SKM-1 treated with dmso at 0.1 percent for 144 hours (cell line): ENCODE measurements around the gene APOL3.
"Not testable (repeated sequence)": the region's sequence is repeated elsewhere in the genome, so short reads cannot be mapped to it uniquely, and the experiment has no call there.

Source experiments
- DNase-seq: peaks from one replicate; lab custom pipeline; 2025; ENCODE audit not compliant: unreplicated experiment; lab: John Stamatoyannopoulos, UW

Gene APOL3

GRCh38 chr22:36160499-36160942 lies at the start of gene APOL3:
Gene APOL3, minus strand, starts transcription at chr22:36160755. Its CDS starts 11,700 bp downstream, at chr22:36149055.
- no peak for DNase-seq

- DNase-seq, result no peak
These were observed 49.7 kb upstream of the APOL3 start for GRCh38 chr22:36210224-36210623.

- not testable (repeated sequence) for DNase-seq
These were observed 48.9 kb upstream of the APOL3 start for GRCh38 chr22:36209488-36209908.

DNA sequence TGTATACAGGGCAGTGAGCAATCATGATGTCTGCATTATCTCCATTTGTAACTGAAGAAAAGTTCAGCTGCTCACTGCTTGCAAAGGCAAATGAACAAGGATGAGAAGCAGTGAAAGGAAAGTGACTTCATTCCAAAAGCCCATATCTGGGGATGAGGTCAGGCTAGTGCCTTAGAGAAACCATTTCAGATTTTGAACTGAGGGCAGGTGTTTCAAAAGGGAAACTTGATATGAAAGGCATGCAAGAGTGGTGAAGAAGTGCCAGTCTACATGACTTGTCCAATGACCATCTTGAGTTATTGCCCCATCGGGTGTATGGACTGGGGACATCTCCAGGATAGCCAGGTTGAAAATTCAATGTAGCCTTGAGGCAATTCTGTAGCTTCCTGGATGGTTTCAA lies 48.4 kb upstream of the APOL3 start:
- no peak for DNase-seq

DNA sequence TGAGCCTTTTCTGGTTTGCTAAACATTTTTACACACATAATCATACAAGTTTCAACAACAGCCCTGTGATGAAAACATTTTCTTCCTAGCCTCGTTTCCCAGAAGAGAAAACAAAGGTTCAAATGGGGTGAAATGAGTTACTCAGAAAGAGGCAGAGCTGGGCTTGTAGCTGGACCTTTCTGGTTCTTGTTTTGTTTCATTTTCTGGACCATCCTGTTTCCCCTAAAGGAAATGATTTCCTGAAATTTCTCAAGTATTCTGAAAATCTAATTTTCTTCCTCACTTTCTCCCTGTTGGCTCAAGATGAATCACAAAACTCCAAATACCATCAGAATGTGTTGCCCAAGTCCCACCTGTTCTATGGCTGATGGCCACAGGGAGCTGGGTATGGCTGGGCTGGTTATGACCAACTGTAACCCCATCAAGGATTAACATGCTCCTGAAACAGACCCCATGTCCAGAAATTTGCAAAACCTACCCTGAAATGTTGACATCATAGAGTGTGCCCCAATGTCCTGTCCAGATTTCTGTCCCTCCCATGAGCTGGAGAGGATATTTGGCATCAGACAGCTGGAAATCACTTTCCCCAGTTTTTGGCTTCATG lies 47.7 kb upstream of the APOL3 start:
- no peak for DNase-seq

DNA sequence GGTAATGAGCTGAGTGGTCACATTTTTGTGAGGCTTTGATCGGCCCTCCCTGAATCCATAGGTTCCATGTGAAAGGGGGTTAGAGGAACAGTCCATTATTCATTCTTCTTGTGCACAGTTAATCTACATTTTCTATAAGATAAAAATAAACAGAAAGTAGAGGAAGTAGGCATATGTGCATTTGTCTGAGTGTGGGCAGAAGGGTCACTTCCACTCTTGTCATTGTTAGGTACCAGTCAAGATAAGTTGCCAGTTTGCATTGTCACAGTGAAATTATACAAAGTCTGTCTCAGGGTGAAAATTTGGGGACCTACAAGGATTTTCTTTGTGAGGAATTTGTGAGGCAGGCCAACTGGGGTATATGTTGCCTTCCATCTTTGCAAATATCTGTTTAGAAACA lies 45.7 kb upstream of the APOL3 start:
- DNase-seq, result no peak

- not testable (repeated sequence) for DNase-seq
These were observed 45.0 kb upstream of the APOL3 start for GRCh38 chr22:36205573-36205972.

DNA sequence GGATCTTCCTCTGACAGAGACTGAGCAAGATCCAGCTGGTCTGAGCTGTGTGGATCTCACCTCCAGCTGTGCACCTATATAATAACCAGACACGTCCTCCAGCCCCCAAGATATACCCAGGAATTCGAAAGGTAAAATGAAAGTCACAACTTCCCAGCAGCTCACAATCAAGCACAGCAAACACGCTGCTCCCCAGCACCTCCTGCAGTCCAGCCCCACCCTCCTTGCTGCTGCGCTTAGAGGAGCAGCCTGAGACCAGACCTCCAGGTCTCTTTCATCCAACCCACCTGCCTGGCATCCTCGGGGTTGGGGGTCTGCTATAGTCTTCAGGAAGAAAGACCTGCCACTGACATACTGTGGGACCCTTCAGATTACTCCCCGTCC lies 44.1 kb upstream of the APOL3 start:
- no peak for DNase-seq

DNA sequence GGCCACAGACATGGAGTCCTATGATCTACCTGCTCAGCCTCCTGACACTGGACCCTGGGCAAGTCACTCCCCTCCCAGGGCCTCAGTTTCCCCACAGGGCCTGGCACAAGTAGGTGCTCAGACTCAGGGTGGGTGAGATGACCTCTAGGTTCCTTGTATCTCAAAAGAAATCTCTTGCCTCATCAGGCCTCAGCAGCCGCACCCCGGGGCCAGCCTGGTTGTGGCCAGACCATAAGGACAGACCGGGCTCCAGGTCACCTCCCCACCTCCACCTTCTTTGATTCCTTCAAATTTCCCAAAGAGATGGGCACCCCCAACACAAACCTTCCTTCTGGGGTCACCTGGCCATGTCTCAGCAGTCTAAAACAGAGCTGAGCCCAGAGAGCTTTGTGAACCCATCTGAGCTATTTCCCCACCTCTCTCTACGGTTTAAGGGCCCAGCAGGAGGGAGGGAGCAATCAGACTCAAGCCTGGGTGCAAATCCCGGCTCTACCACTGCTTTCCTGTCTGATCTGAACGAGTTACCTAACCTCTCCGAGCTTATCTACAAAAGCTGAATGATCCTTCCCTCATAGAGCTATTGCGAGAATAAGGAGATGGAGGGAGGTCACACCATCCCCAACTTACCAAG lies 43.6 kb upstream of the APOL3 start:
- no peak for DNase-seq

- not testable (repeated sequence) for DNase-seq
These were observed 42.9 kb upstream of the APOL3 start for GRCh38 chr22:36203441-36203840.

GRCh38 chr22:36202906-36203305 lies 42.4 kb upstream of the APOL3 start:
- not testable (repeated sequence) for DNase-seq

DNA sequence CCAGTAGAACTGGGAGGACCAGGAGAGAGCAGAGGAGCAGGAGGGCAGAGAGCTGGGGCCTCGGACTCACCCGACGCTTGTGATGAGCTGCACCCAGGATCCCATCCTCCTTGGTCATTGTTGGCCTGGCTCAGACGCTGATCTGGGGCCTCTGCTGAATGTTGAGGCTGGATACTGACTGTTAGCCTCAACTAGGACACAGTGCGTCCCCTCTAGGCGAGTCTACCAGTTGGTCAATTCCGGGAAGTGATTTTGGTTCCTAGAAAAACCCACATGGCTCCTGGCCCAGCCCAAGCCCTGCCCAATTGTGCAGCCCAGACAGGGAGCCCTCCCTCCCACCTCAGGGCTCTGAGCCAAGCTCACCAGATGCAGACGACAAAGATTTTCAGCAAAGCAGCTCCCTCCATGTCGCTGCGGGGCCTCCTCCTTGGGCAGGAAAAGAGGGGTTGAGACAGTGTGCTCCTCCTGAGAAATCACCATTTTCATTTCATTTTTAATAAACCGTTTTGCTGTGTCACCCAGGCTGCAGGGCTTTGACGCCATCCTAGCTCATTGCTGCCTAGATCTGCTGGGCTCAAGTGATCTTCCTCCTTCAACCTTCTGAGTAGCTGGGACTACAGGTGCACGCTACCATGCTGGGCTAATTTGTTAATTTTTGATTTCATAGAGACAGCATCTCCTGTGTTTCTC lies 41.2 kb upstream of the APOL3 start, which contains the start of gene APOL4:
Gene APOL4 (minus strand): TSS at position 180 of the 690 bp plus-strand sequence. CDS start 75 bp downstream, at position 105.
- no peak for DNase-seq

- not testable (repeated sequence) for DNase-seq
These were observed 40.5 kb upstream of the APOL3 start for GRCh38 chr22:36201025-36201424.

- DNase-seq, result no peak
These were observed 38.5 kb upstream of the APOL3 start for GRCh38 chr22:36199001-36199551.

- no peak for DNase-seq
These were observed 38.0 kb upstream of the APOL3 start for GRCh38 chr22:36198536-36198935.

DNA sequence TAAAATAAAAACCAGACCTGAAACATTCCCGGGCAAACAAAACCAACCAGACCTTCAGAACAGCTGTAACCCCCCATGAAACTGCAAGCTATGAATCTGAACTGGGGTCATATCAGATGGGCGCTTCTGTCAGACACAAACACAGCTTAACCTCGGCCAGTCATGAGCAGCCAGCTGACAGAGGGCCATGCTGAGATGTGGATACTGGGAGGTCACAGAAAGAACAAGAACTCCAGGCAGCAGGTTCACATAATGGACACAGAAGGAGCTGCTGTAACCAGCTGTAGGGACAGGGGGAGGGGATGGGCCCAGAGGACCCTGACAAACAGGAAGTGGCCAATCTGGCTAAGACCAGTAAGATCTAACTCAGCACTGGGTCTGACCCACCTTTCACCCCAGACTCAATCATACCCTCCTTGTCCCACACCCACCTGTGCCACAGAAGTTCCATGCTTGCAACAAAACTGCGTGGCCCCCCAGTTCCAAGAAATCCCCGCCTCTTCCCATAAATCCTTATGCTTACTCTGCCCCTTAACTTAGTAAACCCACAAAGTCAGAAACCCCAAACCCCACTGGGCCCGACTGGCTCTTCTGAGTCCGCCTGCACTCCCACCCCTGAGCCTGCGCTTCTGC lies 37.1 kb upstream of the APOL3 start:
- no peak for DNase-seq

DNA sequence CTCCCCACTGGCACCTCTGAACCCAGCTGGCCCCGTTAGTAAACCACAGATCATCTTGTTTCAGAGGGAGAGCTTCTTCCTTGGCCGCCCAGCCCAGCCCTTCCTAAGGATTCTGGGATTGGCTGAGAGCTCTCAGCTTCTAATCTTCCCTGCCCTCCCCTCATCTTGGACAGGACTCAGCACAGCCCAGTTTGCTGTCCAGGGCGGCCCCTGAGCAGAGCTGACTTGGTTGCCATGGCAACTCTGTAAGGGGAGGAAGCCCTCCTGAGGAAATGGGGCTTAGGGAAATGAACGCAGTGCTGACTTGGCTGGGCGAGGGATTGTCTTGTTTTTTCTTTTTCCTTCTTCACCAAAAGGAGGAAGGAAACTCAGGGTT lies 36.5 kb upstream of the APOL3 start:
- DNase-seq, result peak; percentile 19

DNA sequence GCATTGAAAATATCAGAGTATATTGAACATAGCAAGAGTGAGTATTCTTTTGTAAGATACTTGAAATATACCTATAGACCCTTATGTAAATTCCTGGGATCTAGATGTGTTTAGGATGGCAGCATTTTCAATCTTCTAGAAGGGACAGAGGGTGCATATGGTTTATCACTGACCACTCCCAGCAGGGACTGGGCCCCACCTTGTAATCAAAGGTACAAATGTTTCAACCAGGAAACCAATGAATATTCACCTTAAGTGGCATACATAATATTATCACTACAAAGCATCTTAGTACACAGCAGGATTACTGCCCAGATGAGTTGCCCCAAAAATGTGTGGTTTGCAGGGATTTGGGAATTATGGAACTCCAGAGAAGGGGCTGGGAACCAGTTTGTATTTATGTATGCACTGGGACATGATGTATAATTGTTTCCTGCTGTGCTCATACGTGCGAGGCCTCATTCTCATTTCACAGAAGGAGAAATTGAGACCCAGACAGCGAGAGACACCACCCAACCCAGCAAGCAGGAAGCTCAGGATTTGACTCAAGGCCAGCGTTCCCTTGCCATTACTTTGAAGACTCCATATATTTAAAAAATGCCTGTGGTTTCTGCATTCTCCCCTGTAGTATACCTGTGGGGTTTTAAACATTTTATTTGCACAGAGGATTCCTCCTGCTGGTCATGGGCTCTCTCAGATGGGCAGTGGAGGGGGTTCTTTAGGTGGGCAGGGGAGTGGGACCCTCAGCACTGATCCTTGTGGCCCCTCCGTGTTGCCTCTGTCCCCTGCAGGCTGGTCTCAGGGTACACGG lies 35.9 kb upstream of the APOL3 start:
- no peak for DNase-seq

- DNase-seq, result peak; percentile 54
These were observed 34.4 kb upstream of the APOL3 start for GRCh38 chr22:36194971-36195370.

DNA sequence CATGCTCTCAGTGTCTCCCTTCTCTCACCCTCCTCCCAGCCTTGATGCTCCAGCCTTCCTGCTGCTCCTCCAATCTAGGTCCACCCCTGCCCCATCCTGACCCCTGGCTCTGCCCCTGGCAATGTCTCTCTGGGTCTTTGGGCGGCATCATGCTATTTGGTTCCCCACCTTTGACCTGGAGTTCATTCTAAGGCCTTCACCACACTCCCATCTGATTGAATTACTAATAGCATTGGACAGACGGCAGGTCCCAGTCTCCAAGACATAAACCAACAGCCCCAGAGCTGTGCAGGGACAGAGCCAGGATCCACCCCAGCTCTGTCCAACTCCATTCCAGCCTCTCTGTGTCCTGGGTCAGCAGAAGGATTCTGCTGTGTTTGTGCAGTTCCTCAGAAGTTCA lies 33.8 kb upstream of the APOL3 start:
- DNase-seq, result no peak

DNA sequence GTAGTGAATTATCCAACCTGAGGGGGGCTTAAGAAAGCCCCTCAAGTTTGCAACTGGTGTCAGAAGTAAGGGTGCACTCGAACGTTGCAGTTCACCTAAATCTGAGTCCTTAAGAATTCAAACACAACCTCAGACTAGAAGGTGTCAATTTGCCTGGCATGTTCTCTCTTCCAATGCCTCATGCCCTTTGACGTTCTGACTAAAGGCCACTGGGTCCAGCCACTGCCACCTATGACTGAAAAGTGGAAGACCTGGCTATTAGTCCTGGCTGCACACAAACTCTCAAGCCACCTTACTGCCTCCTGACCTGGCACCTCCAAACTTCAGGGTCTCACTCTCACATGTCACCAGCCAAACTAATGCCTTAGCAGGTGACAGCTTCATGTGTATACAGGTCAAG lies 33.0 kb upstream of the APOL3 start:
- DNase-seq, result no peak
